Measurements from ENCODE around the gene SV2C.

- TF ChIP-seq POLR2A (IDR thresholded peaks at IDR 0.05) (no peak), CTCF (IDR thresholded peaks at IDR 0.05) (no peak), EP300 (IDR thresholded peaks at IDR 0.05) (no peak)
These were observed 174.7 kb downstream of the SV2C start for GRCh38 chr5:76257897-76258296.

Data from tibial nerve (tissue), 4 donors.